DMS153 (cell line): ENCODE results near the gene ZDHHC11.
"Not testable (repeated sequence)": the region's sequence is repeated elsewhere in the genome, so short reads cannot be mapped to it uniquely, and the experiment has no call there.

Experiments
- DNase-seq: peaks from one replicate; lab custom pipeline; 2025; lab: John Stamatoyannopoulos, UW

Gene ZDHHC11

GRCh38 chr5:878677-879076 lies 27.9 kb upstream of the ZDHHC11 start:
- not testable (repeated sequence) for DNase-seq

- no peak for DNase-seq
Observed at GRCh38 chr5:878125-878524, 27.3 kb upstream of the ZDHHC11 start.

GRCh38 chr5:876398-877365 lies 25.9 kb upstream of the ZDHHC11 start:
- no peak for DNase-seq

- DNase-seq = no peak
Observed at GRCh38 chr5:875931-876330, 25.1 kb upstream of the ZDHHC11 start.

GRCh38 chr5:873328-873727 lies 22.5 kb upstream of the ZDHHC11 start:
- no peak for DNase-seq

- no peak for DNase-seq
Observed at GRCh38 chr5:872301-872700, 21.5 kb upstream of the ZDHHC11 start.

- DNase-seq = no peak
Observed at GRCh38 chr5:871596-872298, 21.0 kb upstream of the ZDHHC11 start.

- no peak for DNase-seq
Observed at GRCh38 chr5:870956-871355, 20.2 kb upstream of the ZDHHC11 start.

GRCh38 chr5:868428-869135 lies 17.8 kb upstream of the ZDHHC11 start:
- no peak for DNase-seq

GRCh38 chr5:867300-867870 lies 16.6 kb upstream of the ZDHHC11 start:
- no peak for DNase-seq

- no peak for DNase-seq
Observed at GRCh38 chr5:865771-866170, 15.0 kb upstream of the ZDHHC11 start.

GRCh38 chr5:865168-865521 lies 14.4 kb upstream of the ZDHHC11 start:
- no peak for DNase-seq

- DNase-seq = no peak
Observed at GRCh38 chr5:864492-865167, 13.8 kb upstream of the ZDHHC11 start.

GRCh38 chr5:863244-863805 lies 12.5 kb upstream of the ZDHHC11 start:
- no peak for DNase-seq

- DNase-seq = no peak
Observed at GRCh38 chr5:862367-863243, 11.8 kb upstream of the ZDHHC11 start.

GRCh38 chr5:861442-862366 lies 10.9 kb upstream of the ZDHHC11 start:
- no peak for DNase-seq

- no peak for DNase-seq
Observed at GRCh38 chr5:860506-861150, 9.8 kb upstream of the ZDHHC11 start.

GRCh38 chr5:859798-860296 lies 9.1 kb upstream of the ZDHHC11 start:
- no peak for DNase-seq

- DNase-seq = no peak
Observed at GRCh38 chr5:859391-859790, 8.6 kb upstream of the ZDHHC11 start.
